GM11168 (cell line): ENCODE results near the gene NRXN3.

Source experiments
- in situ Hi-C: fragments of 300-500 bp; cut with MboI; formaldehyde crosslinking; loops from one replicate; pipeline ENCODE4 v1.12.0; 2022; ENCODE audit warnings: low sequenced_read_pairs; ENCODE audit not compliant: unreplicated experiment

Gene NRXN3

DNA sequence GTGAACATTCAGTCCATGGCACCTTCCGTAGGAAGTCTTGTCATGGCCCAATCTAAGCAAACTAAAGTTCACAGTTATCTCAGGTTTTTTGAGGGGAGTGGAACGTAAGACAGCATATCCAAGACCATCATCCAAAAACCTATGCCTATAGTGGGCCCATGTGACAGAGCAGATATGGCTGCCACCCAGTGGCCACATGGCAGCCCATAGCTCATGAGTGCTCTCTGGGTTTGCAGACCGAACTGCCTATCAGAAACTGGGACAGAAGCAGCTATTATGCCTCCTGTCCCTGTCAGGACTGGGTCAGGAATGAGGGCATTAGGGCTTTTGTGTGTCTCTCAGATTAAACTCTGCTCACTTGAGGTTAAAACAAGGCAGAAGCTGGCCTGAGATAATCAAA lies 503.7 kb downstream of the NRXN3 start:
- in situ Hi-C loops, result no loop called here

DNA sequence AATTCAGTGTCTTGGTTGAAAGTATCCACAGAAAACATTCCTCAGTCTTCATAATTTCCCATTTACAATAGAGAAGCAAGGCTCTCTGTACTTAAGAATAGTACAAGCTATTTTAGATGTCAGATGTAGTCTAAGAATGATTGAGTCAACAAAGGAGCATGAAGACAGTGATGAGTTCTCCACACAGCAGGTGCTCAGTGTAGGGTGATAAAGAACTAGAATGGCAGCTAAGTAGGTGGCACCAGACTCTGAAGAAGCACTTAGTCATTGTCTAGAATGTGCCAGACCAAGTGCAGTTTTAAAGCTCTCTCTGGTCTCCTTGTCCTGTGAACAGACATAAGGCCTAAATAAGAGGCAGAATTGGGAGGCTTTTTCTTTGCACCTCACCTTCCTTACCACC lies 504.6 kb downstream of the NRXN3 start:
- in situ Hi-C loops, result no loop called here

DNA sequence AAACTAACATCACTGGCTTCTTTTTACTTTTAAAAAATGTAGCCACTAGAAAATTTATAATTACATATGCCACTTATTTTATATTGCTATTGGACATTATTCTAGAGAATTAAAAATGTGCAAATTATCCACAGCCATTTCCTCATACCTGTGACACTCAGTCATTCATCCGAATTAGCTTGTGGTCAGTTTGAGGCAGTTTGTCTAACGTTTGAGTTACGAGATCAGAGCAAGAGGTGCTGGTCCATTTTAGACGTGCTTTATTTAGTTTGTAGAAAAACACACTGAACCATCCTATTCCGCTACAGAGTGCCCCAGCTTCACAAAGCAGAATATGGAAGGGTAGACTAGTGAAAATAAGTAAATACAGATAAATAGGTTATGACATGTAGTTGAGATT lies 513.0 kb downstream of the NRXN3 start:
- in situ Hi-C loops, result no loop called here

DNA sequence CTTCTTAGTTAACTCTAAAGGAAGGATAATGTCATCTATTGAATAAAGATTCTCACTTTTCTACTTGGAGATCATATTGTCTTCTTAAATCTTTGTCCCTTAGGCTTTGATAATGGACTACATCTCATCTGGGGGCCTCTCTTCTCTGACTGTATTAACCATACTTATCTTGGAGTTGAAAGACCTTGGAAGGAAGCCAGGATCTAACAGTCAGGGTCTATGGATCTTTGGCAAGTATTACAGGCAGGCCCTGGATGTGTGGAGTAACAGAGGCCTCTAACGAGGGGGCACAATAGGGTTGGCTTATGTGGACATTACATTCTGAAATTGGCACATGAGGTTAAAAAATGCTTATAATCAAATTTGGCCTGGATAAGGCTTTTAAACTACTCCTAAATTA lies 513.8 kb downstream of the NRXN3 start:
- in situ Hi-C loops, result no loop called here

DNA sequence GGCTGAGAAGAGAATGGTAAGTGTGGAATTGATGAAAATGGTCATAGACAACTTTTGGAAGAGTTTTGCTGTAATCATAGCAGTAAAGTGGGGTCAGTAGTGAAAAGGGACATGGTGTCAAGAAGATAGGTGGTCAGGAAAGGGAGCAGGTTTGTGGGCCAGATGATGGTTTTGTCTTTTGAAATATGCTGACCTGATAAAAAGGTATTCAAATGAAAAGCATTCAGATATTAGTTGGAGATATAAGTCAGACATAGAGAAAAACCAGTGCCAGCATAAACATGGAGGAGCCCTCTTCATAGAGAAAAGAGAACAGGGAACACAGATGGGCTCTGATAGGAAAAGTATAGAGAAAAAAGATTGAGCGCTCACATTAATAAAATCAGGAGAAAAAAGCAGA lies 518.3 kb downstream of the NRXN3 start:
- in situ Hi-C loops, result no loop called here

DNA sequence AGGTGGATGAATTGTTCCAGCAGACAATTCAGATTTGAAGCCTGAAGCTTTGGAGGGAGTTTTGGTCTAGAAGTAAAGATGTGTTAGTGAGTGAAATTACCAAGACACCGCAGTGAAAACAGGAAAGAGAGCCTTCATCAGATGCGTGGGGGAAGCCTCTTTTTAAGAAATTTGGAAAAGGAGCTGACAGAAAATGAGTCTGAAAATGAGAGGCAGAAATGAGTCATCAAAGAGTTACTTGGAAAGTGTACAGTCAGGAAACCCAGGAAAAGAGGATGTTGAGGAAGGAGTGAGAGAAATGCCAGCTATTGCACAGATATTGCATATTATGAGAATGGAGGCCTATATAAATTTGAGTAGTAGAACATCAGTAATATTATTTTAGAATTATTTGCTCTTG lies 520.7 kb downstream of the NRXN3 start:
- in situ Hi-C loops, result no loop called here

DNA sequence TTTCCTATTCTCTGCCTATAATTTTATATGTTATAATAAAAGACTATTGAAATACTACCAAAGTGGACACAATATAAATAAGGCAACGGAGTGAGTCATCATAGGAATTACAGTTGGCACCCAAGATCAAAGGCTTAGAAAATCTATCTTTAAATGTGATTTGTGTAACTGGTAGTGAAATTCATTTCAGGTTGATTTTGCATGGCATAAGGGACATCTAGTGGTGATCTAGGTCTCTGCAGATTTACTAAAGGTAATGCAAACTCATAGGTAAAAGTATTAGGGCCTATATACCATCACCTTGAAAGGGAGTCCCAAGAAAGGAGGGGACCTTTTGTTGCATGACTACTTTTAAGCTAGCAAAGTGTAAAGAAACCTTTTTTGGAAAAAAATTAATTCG lies 527.2 kb downstream of the NRXN3 start:
- in situ Hi-C loops, result no loop called here

DNA sequence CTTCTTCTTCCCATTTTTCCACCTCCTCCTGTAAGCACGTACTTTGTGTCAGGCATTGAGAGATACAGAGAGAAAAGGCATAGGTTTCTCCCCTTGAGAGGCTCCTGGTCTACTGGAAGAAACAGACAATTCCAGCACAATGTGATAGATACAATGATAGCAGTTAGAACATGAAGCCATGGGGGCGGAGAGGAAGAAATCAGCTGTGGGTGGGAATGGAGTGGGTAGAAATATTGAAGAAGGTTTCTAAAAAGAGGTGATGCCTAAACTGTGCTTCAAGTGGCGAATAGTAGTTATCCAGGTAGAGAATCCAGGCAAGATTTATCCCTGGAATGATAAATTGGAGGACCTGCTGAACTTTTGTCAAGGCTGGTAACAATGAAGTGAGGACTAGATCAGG lies 528.8 kb downstream of the NRXN3 start:
- in situ Hi-C loops, result no loop called here

DNA sequence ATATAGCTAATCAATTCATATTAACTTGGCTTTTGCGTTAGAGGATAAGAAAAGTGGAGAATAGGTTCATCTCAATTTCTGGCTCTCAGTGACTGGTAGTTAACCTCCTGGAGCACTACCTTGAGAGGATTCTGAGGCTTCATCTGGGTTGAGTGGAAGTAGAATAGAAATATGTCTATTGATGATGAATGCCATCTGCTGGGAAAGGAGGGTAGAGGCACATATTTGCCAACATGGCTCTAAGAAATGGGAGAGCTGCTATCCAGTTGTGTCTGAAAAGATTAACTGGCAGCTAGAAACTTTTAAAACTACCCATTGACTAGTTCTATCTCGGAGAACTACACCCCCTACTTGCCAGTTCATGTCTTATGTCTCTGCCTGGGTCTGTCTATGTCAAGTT lies 530.1 kb downstream of the NRXN3 start:
- in situ Hi-C loops, result no loop called here

DNA sequence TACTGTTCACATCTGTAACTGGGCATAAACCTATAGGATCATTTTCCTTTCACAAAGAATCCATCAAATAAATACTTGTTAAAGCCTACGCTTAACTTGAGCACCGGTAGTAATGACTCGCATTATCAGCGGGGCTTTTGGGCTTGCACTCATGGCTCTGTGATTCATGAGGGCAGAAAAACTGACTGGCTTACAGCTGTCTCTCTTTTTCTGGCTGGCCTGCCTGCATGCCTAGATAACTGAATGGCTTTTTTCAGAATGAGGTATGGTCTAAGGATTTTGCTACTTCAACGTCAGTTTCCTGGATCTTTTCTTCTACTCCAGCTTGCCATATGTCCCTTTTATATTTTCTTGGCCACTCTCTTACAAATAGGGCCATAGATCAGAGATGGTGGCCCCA lies 531.1 kb downstream of the NRXN3 start:
- in situ Hi-C loops, result no loop called here

DNA sequence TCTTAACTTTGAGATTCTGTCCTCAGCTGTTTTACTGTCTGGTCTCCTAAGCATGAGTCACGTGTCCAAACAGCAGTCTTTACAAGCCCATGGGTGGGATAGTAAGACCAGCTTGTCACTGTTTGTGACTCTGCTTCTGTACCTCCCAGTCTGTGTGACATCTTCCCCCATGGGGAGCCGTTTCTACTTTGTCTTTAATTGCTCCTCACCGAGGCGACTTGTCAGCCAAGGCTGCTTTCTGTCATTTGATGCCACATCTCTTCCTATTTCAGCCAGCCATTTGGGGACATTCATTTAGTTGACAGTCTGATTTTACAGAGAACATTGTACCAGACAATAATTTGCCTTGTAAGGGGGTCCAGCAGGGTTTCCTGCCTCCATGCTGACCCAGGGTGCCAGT lies 534.8 kb downstream of the NRXN3 start:
- in situ Hi-C loops, result no loop called here

DNA sequence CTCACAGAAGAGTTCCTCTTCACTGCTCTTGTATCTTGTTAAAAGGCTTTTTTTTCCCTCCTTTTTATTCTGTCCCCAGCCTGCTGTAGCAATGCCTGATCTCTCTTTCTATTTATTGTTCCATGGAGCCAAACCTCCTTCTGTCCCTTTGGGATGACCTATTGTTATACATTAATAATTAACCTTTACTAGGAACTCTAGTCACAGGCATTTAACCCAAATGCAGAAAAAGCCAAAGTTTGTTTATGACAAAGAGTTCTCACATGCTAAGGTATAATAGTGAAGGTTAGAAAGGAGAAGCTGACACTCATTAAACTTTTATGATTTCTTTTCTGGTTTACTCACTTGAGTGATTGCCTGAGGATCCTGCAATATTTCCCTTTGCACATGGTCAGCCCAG lies 535.8 kb downstream of the NRXN3 start:
- in situ Hi-C loops, result no loop called here

DNA sequence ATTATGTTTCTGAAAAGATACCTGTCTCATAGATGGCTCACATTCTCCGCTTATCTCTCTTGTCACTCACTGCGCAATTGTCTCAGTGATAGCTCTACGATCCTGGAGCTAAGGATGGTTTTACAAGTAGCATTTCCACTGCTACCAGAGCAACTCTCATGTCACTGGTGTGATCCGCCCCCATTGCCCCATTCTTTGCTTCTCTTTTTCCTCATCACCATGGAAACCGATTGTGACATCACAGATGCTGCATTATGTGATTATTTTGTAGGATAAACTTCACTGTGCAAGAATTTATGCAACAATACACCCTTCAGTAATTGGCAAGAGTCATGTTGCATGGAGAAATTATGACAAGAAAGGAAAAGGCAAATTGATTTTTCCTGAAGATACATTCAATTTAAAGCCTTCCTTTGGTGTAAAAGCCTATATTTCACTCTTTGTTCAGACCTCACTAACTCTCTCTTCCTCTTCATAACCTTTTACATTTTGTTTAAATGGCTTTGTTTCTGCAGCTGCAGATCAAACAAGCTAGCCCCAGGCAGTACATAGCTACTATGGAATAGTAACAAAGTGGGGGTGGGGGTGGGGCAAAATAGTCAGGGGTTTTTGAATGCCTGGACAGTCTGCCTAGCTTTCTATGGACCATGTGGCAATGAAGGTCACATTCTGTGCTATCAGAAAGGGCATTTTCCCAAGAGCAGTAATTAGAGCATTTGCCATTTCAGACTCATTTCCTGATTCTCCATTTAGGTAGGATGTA lies 539.8 kb downstream of the NRXN3 start:
- in situ Hi-C loops, result no loop called here

DNA sequence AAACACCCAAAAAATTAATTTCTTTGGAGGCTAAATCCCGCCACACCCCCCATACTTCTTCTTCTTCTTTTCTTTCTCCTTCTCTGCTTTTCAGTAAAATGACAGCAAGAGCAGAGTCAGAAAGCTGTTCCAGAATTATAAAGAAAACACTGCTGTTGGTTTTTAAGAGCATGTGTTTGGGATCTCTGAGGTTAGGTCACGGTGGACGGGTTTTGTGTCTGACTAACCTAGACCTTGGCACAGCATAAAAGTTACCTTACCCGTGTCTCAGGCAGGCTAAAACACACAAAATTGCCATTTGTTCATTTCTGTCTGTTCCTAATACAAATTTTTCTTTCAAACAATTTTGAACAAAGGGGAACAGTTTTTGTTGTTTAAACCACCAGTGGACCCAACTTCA lies 540.8 kb downstream of the NRXN3 start:
- in situ Hi-C loops, result no loop called here

DNA sequence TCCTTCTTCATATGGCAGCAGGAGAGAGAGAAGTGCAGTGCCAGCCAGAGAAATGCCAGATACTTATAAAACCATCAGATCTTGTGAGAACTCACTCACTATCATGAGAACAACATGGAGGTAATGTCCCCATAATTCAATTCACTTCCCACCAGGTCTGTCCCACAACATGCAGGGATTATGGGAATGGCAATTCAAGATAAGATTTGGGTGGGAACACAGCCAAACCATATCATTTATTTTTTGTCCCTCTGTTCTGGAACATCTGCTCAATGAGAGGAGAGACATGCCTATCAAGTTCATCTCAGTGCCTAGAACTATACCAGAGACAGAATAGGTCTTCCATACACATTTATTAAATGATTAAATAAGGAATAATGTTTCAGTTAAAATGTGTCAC lies 543.5 kb downstream of the NRXN3 start:
- in situ Hi-C loops, result no loop called here

DNA sequence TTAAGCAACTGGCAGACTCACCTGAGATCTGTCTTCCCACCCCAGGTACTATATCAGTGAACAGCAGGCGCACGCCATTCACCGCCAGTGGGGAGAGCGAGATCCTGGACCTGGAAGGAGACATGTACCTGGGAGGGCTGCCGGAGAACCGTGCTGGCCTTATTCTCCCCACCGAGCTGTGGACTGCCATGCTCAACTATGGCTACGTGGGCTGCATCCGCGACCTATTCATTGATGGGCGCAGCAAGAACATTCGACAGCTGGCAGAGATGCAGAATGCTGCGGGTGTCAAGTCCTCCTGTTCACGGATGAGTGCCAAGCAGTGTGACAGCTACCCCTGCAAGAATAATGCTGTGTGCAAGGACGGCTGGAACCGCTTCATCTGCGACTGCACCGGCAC lies 544.5 kb downstream of the NRXN3 start:
- in situ Hi-C loops, result no loop called here

DNA sequence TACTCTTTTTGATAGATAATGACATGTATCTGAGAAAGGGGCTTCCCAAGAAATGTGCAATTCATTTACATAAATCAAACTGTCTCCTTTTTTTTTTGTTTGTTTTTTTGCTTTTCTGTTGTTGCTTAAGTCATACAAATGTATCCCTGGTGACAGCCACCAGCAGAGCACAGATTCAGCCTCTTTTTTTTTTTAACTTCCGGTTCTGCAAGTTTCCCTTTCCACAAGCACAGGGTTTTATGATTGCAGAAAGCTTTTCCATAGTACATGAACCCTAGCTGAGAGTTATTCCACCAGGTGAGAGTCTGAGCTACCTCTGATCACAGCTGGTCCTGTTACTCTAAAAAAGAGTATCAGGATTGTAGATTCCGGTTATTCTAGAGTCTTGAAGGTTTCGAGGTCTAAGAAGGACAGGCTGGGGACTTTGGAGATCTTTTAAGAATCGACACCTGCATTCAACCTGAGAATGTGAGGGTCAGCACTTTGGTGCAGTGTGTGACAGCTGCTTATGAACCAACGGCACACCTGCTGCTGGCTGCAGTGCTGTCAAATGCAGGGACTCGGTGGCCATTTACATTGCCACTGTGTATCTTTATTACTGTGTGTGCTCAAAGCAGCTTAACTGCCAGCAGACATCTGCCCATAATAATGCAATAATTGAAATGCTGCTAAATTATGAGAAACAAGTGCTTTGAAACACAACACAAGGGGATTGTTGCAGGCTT lies 551.7 kb downstream of the NRXN3 start:
- in situ Hi-C loops, result no loop called here

DNA sequence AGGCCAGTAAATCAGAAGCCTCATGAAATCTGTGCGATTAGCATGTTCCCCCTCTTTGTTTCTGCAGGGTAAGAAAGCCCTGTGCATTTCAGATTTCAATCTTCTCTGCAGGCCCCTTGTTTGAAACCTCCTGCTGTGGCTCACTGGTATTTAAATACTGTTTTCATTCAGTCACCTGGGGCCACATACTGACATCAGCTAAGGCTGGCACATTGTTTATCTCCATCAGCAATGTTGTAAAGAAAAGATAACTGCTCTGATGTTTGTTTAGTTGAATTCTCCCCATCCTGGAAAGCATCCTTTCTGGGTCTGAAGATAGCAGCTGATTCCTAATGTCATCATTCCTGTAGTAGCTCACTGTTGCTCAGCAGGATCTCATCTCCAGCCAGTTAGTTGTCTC lies 554.9 kb downstream of the NRXN3 start:
- in situ Hi-C loops, result no loop called here

DNA sequence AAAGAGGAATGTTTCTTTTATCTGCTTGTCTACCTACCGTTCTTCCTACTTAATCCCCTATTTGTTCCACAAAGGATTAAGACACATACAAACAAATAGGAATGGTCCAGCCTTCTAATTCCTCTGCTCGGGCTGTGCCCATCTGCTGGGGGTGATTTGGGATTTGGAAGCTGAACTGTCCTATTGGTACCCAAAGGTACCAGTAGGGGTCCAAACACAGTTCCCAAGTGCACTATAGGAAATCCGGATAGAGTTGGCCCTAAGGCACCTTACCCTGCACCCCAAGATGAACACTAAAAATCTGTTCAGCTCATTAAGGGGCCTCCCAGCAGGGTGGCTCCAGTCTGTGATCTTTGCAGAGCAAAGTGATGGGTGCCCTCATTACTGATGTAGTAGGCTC lies 566.9 kb downstream of the NRXN3 start:
- in situ Hi-C loops, result no loop called here

DNA sequence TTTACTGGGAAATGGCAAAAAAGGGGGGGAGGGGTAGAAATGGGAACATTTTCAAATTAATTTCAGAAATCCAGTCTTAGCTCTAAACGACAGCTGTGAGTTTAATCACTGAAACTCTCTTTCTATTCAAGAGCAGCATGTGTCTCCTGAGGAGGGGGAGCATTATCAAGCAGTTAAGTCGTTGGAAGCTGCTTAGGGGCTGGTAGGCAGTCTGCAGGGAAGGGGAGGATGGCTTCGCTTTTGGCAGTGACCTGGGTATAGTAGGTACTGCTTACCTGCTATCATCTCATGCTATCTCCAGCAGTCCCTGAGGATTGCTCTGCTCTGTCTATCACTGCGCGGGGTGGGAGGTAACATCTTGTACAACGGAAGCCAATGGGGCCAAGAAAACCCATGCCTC lies 567.4 kb downstream of the NRXN3 start:
- in situ Hi-C loops, result no loop called here

DNA sequence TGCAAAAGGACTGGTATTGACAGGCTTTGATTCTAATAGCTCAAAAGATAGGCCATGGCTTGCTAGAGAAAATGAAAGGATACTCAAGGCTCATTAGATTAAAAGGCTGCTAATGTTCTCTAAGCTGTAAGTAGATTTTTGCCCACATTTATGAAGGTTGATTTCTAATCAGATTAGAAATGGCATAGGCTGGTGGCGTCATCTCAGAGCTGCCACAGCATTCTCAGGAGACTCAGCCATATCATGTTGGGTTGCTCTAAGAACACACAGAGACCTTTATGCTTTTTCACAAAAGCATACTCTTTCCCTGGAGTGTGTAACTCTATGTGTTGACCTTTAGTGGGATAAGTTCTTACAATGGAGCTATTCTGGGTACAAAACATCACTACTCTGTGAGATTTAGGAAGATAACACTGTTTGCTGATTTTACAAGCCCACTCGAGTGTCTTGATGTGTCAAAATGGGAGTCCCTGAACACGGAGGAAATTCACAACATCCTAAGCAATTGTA lies 576.0 kb downstream of the NRXN3 start:
- in situ Hi-C loops, result no loop called here

DNA sequence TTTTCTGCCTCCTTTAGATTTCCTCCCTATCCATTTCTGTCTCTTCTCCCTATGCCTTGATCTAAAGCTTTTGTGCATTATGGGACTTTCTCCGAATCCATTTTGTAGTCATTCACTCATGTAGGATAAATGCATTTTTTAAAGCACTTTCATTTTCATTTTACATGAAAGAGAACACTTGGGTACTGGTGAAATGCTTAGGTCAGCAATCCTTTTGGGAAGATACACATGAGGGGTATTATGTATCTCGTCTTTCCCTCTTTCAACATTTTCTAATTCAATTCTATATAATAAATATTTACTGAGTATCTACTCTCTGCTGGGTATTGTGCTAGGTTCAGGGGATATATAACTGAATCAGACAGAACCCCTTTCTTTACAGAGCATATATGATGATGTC lies 577.6 kb downstream of the NRXN3 start:
- in situ Hi-C loops, result no loop called here
